NB4 (cell line): ENCODE measurements around the gene PAGE2.

Experiments
- MYC ChIP-seq: IDR thresholded peaks from 2 replicates; pipeline ENCODE4 v1.6.1; 2011; ENCODE audit warnings: low read depth, low read length
- POLR2A ChIP-seq: IDR thresholded peaks from 2 replicates; pipeline ENCODE4 v1.6.1; 2011; ENCODE audit warnings: mild to moderate bottlenecking; ENCODE audit not compliant: insufficient read length; ENCODE audit errors: extremely low read depth
- TF ChIP-seq, protein P1 (sequence below): IDR thresholded peaks from one replicate; pipeline ENCODE4 v1.5.1; 2012; ENCODE audit warnings: low read depth, low read length
- TF ChIP-seq, protein P2 (sequence below): IDR thresholded peaks from 2 replicates; pipeline ENCODE4 v1.6.1; 2011; ENCODE audit warnings: low read depth, low read length

GRCh38 chrX:55041514-55041913 is 47.3 kb upstream of the PAGE2 start:
- TF ChIP-seq, protein P1, sequence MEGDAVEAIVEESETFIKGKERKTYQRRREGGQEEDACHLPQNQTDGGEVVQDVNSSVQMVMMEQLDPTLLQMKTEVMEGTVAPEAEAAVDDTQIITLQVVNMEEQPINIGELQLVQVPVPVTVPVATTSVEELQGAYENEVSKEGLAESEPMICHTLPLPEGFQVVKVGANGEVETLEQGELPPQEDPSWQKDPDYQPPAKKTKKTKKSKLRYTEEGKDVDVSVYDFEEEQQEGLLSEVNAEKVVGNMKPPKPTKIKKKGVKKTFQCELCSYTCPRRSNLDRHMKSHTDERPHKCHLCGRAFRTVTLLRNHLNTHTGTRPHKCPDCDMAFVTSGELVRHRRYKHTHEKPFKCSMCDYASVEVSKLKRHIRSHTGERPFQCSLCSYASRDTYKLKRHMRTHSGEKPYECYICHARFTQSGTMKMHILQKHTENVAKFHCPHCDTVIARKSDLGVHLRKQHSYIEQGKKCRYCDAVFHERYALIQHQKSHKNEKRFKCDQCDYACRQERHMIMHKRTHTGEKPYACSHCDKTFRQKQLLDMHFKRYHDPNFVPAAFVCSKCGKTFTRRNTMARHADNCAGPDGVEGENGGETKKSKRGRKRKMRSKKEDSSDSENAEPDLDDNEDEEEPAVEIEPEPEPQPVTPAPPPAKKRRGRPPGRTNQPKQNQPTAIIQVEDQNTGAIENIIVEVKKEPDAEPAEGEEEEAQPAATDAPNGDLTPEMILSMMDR = no peak
- TF ChIP-seq POLR2A = no peak
- TF ChIP-seq, protein P2, sequence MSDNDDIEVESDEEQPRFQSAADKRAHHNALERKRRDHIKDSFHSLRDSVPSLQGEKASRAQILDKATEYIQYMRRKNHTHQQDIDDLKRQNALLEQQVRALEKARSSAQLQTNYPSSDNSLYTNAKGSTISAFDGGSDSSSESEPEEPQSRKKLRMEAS = no peak
- TF ChIP-seq MYC = no peak
